Breast epithelium (tissue), 3 donors: ENCODE results near the gene SMIM31.

Source experiments
- POLR2A ChIP-seq: fragments of 450-650 bp; IDR thresholded peaks from one replicate; pipeline ENCODE4 v1.6.1; 2016; ENCODE audit warnings: antibody characterized with exemption, mild to moderate bottlenecking, moderate library complexity
- POLR2AphosphoS5 ChIP-seq, 3 donors: sonication (generic); formaldehyde crosslinking; IDR thresholded peaks; one replicate each; pipeline ENCODE4 v1.6.1; 2017; ENCODE audit warnings: antibody characterized with exemption in 3 of 3
- TF ChIP-seq, protein P1 (sequence below), 3 donors: fragments of 450-650 bp; IDR thresholded peaks; one replicate each; pipeline ENCODE4 v1.5.1; 2016 to 2017; ENCODE audit warnings: antibody characterized with exemption in 3 of 3, mild to moderate bottlenecking in 3 of 3, moderate library complexity in 3 of 3

DNA sequence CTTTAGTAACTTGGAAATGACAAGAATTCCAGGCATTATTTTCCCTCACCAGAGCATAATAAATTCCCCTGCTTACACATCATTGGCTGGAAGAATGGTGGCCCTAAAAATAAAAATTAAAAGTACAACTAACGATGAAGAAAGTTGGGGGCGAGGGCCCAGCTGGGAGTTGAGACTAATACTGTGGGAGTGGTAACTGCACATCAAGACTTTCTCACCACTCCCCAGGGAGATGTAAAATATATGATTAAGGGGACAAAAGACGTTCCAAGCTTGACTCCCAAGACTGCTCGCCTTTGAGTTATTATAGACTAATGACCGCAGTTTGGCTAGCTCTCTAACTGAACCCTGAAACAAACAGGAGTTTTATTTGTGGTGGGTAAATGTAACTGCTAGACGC lies 30.0 kb downstream of the SMIM31 start:
- TF ChIP-seq, protein P1, sequence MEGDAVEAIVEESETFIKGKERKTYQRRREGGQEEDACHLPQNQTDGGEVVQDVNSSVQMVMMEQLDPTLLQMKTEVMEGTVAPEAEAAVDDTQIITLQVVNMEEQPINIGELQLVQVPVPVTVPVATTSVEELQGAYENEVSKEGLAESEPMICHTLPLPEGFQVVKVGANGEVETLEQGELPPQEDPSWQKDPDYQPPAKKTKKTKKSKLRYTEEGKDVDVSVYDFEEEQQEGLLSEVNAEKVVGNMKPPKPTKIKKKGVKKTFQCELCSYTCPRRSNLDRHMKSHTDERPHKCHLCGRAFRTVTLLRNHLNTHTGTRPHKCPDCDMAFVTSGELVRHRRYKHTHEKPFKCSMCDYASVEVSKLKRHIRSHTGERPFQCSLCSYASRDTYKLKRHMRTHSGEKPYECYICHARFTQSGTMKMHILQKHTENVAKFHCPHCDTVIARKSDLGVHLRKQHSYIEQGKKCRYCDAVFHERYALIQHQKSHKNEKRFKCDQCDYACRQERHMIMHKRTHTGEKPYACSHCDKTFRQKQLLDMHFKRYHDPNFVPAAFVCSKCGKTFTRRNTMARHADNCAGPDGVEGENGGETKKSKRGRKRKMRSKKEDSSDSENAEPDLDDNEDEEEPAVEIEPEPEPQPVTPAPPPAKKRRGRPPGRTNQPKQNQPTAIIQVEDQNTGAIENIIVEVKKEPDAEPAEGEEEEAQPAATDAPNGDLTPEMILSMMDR (IDR thresholded peaks at IDR 0.05): no peak
- TF ChIP-seq POLR2A (no peak), POLR2AphosphoS5 (IDR thresholded peaks at IDR 0.05) (no peak)
